H1 (cell line): ENCODE measurements around the gene GALNT13. TPM values are rescaled to one million over a fixed set of nuclear protein-coding genes. Genes with fewer than 3 reads are reported as not detected.

Experiments used
- CTCF ChIA-PET: fragments of 300-600 bp; sonication (Branson Sonifier 250); formaldehyde crosslinking; loops from one replicate; lab custom pipeline; 2021; ENCODE audit not compliant: partially characterized antibody; lab: Charles Lee
- POLR2A ChIA-PET: fragments of 300-600 bp; sonication (Branson Sonifier 250); formaldehyde crosslinking; loops from one replicate; lab custom pipeline; 2021; ENCODE audit warnings: inconsistent platforms; ENCODE audit not compliant: partially characterized antibody; lab: Charles Lee
- DNase-seq, 2 experiments: peaks; one replicate each; pipeline versions ENCODE4 v3.0.0 to v3.0.0-alpha.2; 2010 to 2022; ENCODE audit warnings: low spot score in 2 of 2, low read depth in 1 of 2, mixed read lengths in 1 of 2
- FAIRE-seq: peaks from 2 replicates; lab custom pipeline; 2011; peaks lifted over from hg19 to GRCh38; lab: Jason Lieb, UNC
- H2AFZ ChIP-seq: 2 replicates; pipeline ENCODE4 v1.8.1; 2012; ENCODE audit warnings: low read length, inconsistent platforms
- H2AK5ac ChIP-seq: 2 replicates; pipeline ENCODE4 v1.6.1; 2013; ENCODE audit warnings: low read depth, low read length
- H2BK120ac ChIP-seq: replicated peaks from 2 replicates; pipeline ENCODE3; 2013; ENCODE audit warnings: low read depth, low read length, inconsistent platforms
- H2BK12ac ChIP-seq: 2 replicates; pipeline ENCODE4 v1.6.1; 2013; ENCODE audit warnings: low read depth, low read length
- H2BK15ac ChIP-seq: 2 replicates; pipeline ENCODE4 v1.6.1; 2013; ENCODE audit warnings: low read length
- H2BK20ac ChIP-seq: 2 replicates; pipeline ENCODE4 v1.6.1; 2013; ENCODE audit warnings: low read length
- H2BK5ac ChIP-seq: 2 replicates; pipeline ENCODE4 v1.6.1; 2013; ENCODE audit warnings: low read depth, low read length
- H3K14ac ChIP-seq: 2 replicates; pipeline ENCODE4 v1.6.1; 2013; ENCODE audit warnings: inconsistent platforms; ENCODE audit not compliant: insufficient read length
- H3K18ac ChIP-seq: 2 replicates; pipeline ENCODE4 v1.6.1; 2013; ENCODE audit warnings: low read length; ENCODE audit errors: extremely low read depth
- H3K23ac ChIP-seq: 2 replicates; pipeline ENCODE4 v1.6.1; 2013; ENCODE audit warnings: inconsistent platforms; ENCODE audit not compliant: insufficient read length
- H3K23me2 ChIP-seq: 2 replicates; pipeline ENCODE4 v1.6.1; 2013; ENCODE audit warnings: low read depth, low read length
- H3K27ac ChIP-seq: 2 replicates; pipeline ENCODE4 v1.6.1; 2011; ENCODE audit warnings: low read depth, low read length, inconsistent platforms
- H3K27me3 ChIP-seq, 4 experiments: replicated peaks in 1 of 4; 1 replicate in 1 of 4; 2 replicates in 3 of 4; pipeline versions ENCODE4 v1.6.1 to v1.8.1; 2011 to 2013; ENCODE audit warnings: low read length in 3 of 4, mild to moderate bottlenecking in 3 of 4, inconsistent platforms in 2 of 4, mixed read lengths in 2 of 4, moderate library complexity in 1 of 4; ENCODE audit not compliant: control insufficient read depth in 3 of 4, insufficient read depth in 3 of 4; ENCODE audit errors: extremely low read depth in 1 of 4
- H3K36me3 ChIP-seq, 4 experiments: 2 replicates each; pipeline versions ENCODE4 v1.6.1 to v1.8.1; 2011 to 2013; ENCODE audit warnings: mild to moderate bottlenecking in 4 of 4, low read length in 3 of 4, moderate library complexity in 2 of 4, control low read depth in 1 of 4, inconsistent platforms in 1 of 4; ENCODE audit not compliant: insufficient read depth in 4 of 4, control insufficient read depth in 2 of 4
- H3K4ac ChIP-seq: replicated peaks from 2 replicates; pipeline ENCODE3; 2013; ENCODE audit warnings: low read length, low read depth, mixed read lengths, inconsistent platforms; ENCODE audit not compliant: insufficient read length
- H3K4me1 ChIP-seq, 4 experiments: replicated peaks in 1 of 4; 1 replicate in 1 of 4; 2 replicates in 3 of 4; pipeline versions ENCODE4 v1.6.1 to v1.8.1; 2011 to 2013; ENCODE audit warnings: low read length in 3 of 4, inconsistent platforms in 2 of 4, mixed read lengths in 1 of 4; ENCODE audit not compliant: insufficient read depth in 4 of 4, control insufficient read depth in 3 of 4
- H3K4me2 ChIP-seq, 2 experiments: 2 replicates each; pipeline versions ENCODE4 v1.6.1 to v1.8.1; 2011 to 2013; ENCODE audit warnings: low read depth in 2 of 2, low read length in 2 of 2, control low read depth in 1 of 2, inconsistent platforms in 1 of 2, mild to moderate bottlenecking in 1 of 2; ENCODE audit not compliant: insufficient read depth in 1 of 2
- H3K4me3 ChIP-seq, 4 experiments: fragments of 200-600, 300-600 bp in 1 of 4; sonication (generic), shearing (Covaris generic), sonication (Bioruptor Twin) in 1 of 4; 2 replicates each; pipeline versions ENCODE4 v1.5.1 to v1.8.1; 2011 to 2016; ENCODE audit warnings: low read length in 4 of 4, low read depth in 3 of 4, control low read depth in 2 of 4, inconsistent platforms in 2 of 4, mild to moderate bottlenecking in 2 of 4, mixed read lengths in 1 of 4, moderate library complexity in 1 of 4; ENCODE audit not compliant: insufficient read depth in 2 of 4; ENCODE audit errors: extremely low read depth in 1 of 4
- H3K56ac ChIP-seq: replicated peaks from 2 replicates; pipeline ENCODE3; 2013; ENCODE audit warnings: low read depth, mild to moderate bottlenecking, mixed read lengths, low read length, inconsistent platforms; ENCODE audit not compliant: insufficient read length
- H3K79me1 ChIP-seq: 2 replicates; pipeline ENCODE4 v1.6.1; 2013; ENCODE audit warnings: low read depth, low read length, control low read depth
- H3K79me2 ChIP-seq, 2 experiments: 2 replicates each; pipeline versions ENCODE4 v1.6.1 to v1.8.1; 2012 to 2013; ENCODE audit warnings: low read length in 2 of 2, mild to moderate bottlenecking in 2 of 2, inconsistent platforms in 1 of 2; ENCODE audit not compliant: insufficient read depth in 2 of 2, control insufficient read depth in 1 of 2
- H3K9ac ChIP-seq, 4 experiments: replicated peaks in 1 of 4; 1 replicate in 1 of 4; 2 replicates in 3 of 4; pipeline versions ENCODE4 v1.6.1 to v1.8.1; 2011 to 2013; ENCODE audit warnings: low read depth in 3 of 4, low read length in 3 of 4, control low read depth in 2 of 4, mild to moderate bottlenecking in 2 of 4, moderate library complexity in 2 of 4, inconsistent platforms in 1 of 4; ENCODE audit errors: extremely low read depth in 1 of 4
- H3K9me3 ChIP-seq, 2 experiments: 2 replicates each; pipeline versions ENCODE4 v1.6.1 to v1.8.1; 2012 to 2013; ENCODE audit warnings: mild to moderate bottlenecking in 2 of 2, moderate library complexity in 2 of 2, control low read depth in 1 of 2, inconsistent platforms in 1 of 2, low read depth in 1 of 2, low read length in 1 of 2, mixed read lengths in 1 of 2; ENCODE audit not compliant: insufficient read depth in 2 of 2
- H4K20me1 ChIP-seq, 2 experiments: replicated peaks in 1 of 2; 2 replicates each; pipeline versions ENCODE3 to v1.8.1; 2011 to 2013; ENCODE audit warnings: inconsistent platforms in 2 of 2, low read length in 2 of 2, mild to moderate bottlenecking in 1 of 2; ENCODE audit not compliant: insufficient read depth in 2 of 2, control insufficient read depth in 1 of 2
- H4K5ac ChIP-seq: 2 replicates; pipeline ENCODE4 v1.6.1; 2013; ENCODE audit warnings: low read length, low read depth, mixed read lengths, inconsistent platforms; ENCODE audit not compliant: insufficient read length
- H4K8ac ChIP-seq: 2 replicates; pipeline ENCODE4 v1.8.0; 2013; ENCODE audit warnings: mild to moderate bottlenecking, moderate library complexity, low read length, inconsistent platforms; ENCODE audit not compliant: insufficient read depth; ENCODE audit errors: extremely low read depth
- H4K91ac ChIP-seq: replicated peaks from 2 replicates; pipeline ENCODE3; 2013; ENCODE audit warnings: low read length, mixed read lengths, inconsistent platforms; ENCODE audit not compliant: insufficient read length
- CEBPB ChIP-seq: IDR thresholded peaks from 2 replicates; pipeline ENCODE4 v1.6.1; 2012; ENCODE audit warnings: low read depth, low read length
- CHD1 ChIP-seq: IDR thresholded peaks from 2 replicates; pipeline ENCODE4 v1.6.1; 2012; ENCODE audit warnings: low read depth, low read length, improper control_type of control experiment
- polyA plus RNA-seq, 7 experiments: library from polyadenylated mRNA; depleted of rRNA in 3 of 7; stranded (reverse) in 5 of 7; unstranded in 2 of 7; fragments of >200 nt in 5 of 7; fragments of 200-250 nt in 2 of 7; gene quantifications; 1 replicate in 5 of 7; 2 replicates in 1 of 7; 4 replicates in 1 of 7; pipeline versions ENCODE4 v1.2.1 to v1.2.3, GENCODE V29; 2011 to 2013; ENCODE audit warnings: missing spikeins in 2 of 7, mixed read lengths in 2 of 7
- total RNA-seq: library from RNA; stranded (reverse); fragmentation: NEBNext Ultra II Directional; extraction: Animal tissue kit (Norgen Biotek cat#: 25700); gene quantifications from 2 replicates; pipeline ENCODE4 v1.2.1, GENCODE V29; 2021

GALNT13 gene
- total and polyA plus RNA-seq, 2 of the 8 experiments (the other 6 are each of a cell fraction or from before 2014, with no cell fraction given) = 3.2 to 9.6 TPM

DNA sequence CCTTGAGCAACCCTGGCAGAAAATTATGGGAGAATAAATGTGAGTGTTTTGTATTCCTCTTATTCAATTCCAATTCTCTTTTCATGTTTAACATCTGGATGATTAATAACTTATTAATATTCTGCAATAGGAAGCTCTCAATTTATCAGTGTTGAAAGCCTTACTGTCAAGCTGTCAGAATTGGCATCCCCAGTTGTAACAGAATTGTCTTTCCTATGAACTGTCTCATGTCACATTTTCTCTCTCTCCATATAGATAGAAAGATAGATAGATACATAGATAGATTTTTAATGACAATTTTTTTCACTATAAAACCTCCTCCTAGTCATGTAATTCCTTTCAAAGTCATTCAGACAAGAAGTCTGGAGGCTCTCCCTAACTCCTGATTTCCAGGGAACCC lies 331.5 kb downstream of the GALNT13 start:
- no peak overlapping the region for H2AFZ ChIP-seq
- no peaks in the 10 kb centered on the region for H3K79me2 ChIP-seq
- no peak overlapping the region for H4K91ac ChIP-seq
- no peak overlapping the region for H3K23ac ChIP-seq
- no peak overlapping the region for H3K4ac ChIP-seq
- no peak overlapping the region for H3K27ac ChIP-seq
- no peak for FAIRE-seq
- H3K56ac ChIP-seq = no peak overlapping the region
- no peaks in the 10 kb centered on the region for H3K23me2 ChIP-seq
- H2BK15ac ChIP-seq = no peak overlapping the region
- no peak overlapping the region for H3K4me3 ChIP-seq
- TF ChIP-seq CHD1 (no peak), CEBPB (no peak)
- no peaks in the 10 kb centered on the region for H3K79me1 ChIP-seq
- H3K9me3 ChIP-seq = no peaks in the 10 kb centered on the region
- H4K20me1 ChIP-seq = no peaks in the 10 kb centered on the region
- no peak overlapping the region for H2BK12ac ChIP-seq
- H2BK120ac ChIP-seq = no peak overlapping the region
- H4K8ac ChIP-seq = no peak overlapping the region
- no peak overlapping the region for H2BK5ac ChIP-seq
- H3K36me3 ChIP-seq = no peaks in the 10 kb centered on the region
- H3K27me3 ChIP-seq = no peaks in the 10 kb centered on the region
- no peak overlapping the region for H3K4me2 ChIP-seq
- no peak overlapping the region for H2AK5ac ChIP-seq
- no peak overlapping the region for H3K9ac ChIP-seq
- no peak overlapping the region for H3K14ac ChIP-seq
- H4K5ac ChIP-seq = no peak overlapping the region
- no peak for DNase-seq
- H2BK20ac ChIP-seq = no peak overlapping the region
- ChIA-PET POLR2A (no interaction called here), CTCF (no interaction called here)
- H3K4me1 ChIP-seq = no peaks in the 10 kb centered on the region
- no peak overlapping the region for H3K18ac ChIP-seq
